Panc1 (cell line): ENCODE results near the gene PHPT1. TPM values are rescaled to one million over a fixed set of nuclear protein-coding genes. Genes with fewer than 3 reads are reported as not detected.

ENCODE experiments used
- ATAC-seq: fragments of 200-7000 bp; cut with Tn5 transposase; 2 replicates; pipeline ENCODE4 v1.9.1; 2020; ENCODE audit warnings: mild to moderate bottlenecking, moderate library complexity
- BruUV-seq: library from RNA; stranded (reverse); fragments of 400-500 nt; replicated peaks from 2 replicates; lab custom pipeline; 2021; lab: Mats Ljungman, UMichigan
- CTCF ChIA-PET: fragments of 300-600 bp; sonication (Branson Sonifier 250); formaldehyde crosslinking; loops from one replicate; lab custom pipeline; 2022; ENCODE audit warnings: antibody characterized with exemption; lab: Charles Lee
- POLR2A ChIA-PET: fragments of 300-600 bp; sonication (Branson Sonifier 250); formaldehyde crosslinking; loops from one replicate; lab custom pipeline; 2022; ENCODE audit warnings: antibody characterized with exemption; lab: Charles Lee
- DNase-seq: peaks from one replicate; pipeline ENCODE4 v3.0.0-alpha.2; 2010; ENCODE audit warnings: low read depth, low spot score
- H3K27ac ChIP-seq: 2 replicates; pipeline ENCODE4 v1.5.1; 2011; ENCODE audit warnings: mild to moderate bottlenecking, low read length, inconsistent platforms
- H3K27me3 ChIP-seq: fragments of 200-500 bp; sonication (Bioruptor generic); 2 replicates; pipeline ENCODE4 v1.6.0; 2014; ENCODE audit warnings: low read length, inconsistent platforms; ENCODE audit not compliant: control insufficient read depth, insufficient read depth
- H3K36me3 ChIP-seq: fragments of 200-500 bp; sonication (Bioruptor generic); 2 replicates; pipeline ENCODE4 v1.5.1; 2014; ENCODE audit warnings: inconsistent platforms, mild to moderate bottlenecking, low read length, moderate library complexity; ENCODE audit not compliant: control insufficient read depth, insufficient read depth
- H3K4me1 ChIP-seq: 2 replicates; pipeline ENCODE4 v1.5.1; 2011; ENCODE audit warnings: inconsistent platforms, mild to moderate bottlenecking, low read length, moderate library complexity; ENCODE audit not compliant: control insufficient read depth, insufficient read depth
- H3K4me3 ChIP-seq, 2 experiments: 2 replicates each; pipeline ENCODE4 v1.5.1; 2011 to 2012; ENCODE audit warnings: low read depth in 2 of 2, low read length in 2 of 2, mild to moderate bottlenecking in 2 of 2, inconsistent platforms in 1 of 2, moderate library complexity in 1 of 2
- H3K9me3 ChIP-seq: fragments of 200-500 bp; sonication (Bioruptor generic); 2 replicates; pipeline ENCODE4 v1.5.1; 2014; ENCODE audit warnings: low read depth, mild to moderate bottlenecking, inconsistent platforms, low read length, moderate library complexity; ENCODE audit not compliant: control insufficient read depth, insufficient read depth
- POLR2AphosphoS5 ChIP-seq: IDR thresholded peaks from 2 replicates; pipeline ENCODE4 v1.6.1; 2012; ENCODE audit warnings: mild to moderate bottlenecking, low read depth, low read length, moderate library complexity
- SIN3A ChIP-seq: IDR thresholded peaks from 2 replicates; pipeline ENCODE4 v1.6.1; 2012; ENCODE audit warnings: low read depth, mild to moderate bottlenecking, low read length, moderate library complexity, borderline replicate concordance; ENCODE audit not compliant: insufficient read depth
- TCF7L2 ChIP-seq: IDR thresholded peaks from 2 replicates; pipeline ENCODE4 v1.6.1; 2011; ENCODE audit warnings: mild to moderate bottlenecking, low read depth, low read length, inconsistent platforms
- in situ Hi-C: cut with HindIII; loops from 2 replicates; pipeline ENCODE4 v1.10.0; 2016; ENCODE audit warnings: low sequenced_read_pairs, low pct_unique_long_range_greater_than_20kb
- intact Hi-C: fragments of 100-400 bp; cut with micrococcal nuclease; formaldehyde crosslinking; loops from one replicate; pipeline ENCODE4 v1.10.0; 2022; ENCODE audit not compliant: unreplicated experiment
- total RNA-seq: library from RNA; stranded (reverse); gene quantifications from one replicate; pipeline ENCODE4 v1.2.1, GENCODE V29; 2021; ENCODE audit not compliant: unreplicated experiment
- TF ChIP-seq, protein P1 (sequence below), 2 experiments: IDR thresholded peaks; 2 replicates each; pipeline ENCODE4 v1.6.1; 2011 to 2012; ENCODE audit warnings: low read depth in 2 of 2, control low read depth in 1 of 2, low read length in 1 of 2, mild to moderate bottlenecking in 1 of 2, moderate library complexity in 1 of 2; ENCODE audit not compliant: insufficient read depth in 1 of 2
- TF ChIP-seq, protein P2 (sequence below): fragments of 450-650 bp; IDR thresholded peaks from 2 replicates; pipeline ENCODE4 v1.5.1; 2017; ENCODE audit warnings: mild to moderate bottlenecking

Gene PHPT1
- total RNA-seq, 1 experiment from 2014 or later: 204 TPM

DNA sequence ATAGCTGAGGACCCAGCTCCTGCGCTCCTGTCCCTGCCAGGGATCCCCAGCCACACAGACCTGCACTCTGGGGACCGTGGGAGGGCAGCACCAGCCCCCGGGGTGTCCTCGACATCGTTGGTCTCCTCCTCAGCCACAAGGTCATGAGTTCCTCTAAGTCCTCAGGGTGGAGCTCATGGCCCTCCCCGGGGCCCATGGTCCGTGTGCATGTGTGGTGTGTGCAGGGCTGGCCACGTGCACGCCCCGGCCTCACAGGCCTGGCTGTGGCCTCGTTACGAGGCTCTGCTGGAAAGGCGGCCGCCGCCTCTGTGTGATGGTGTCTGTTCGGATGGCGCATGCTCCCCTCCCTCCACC lies 23.0 kb upstream of the PHPT1 start:
- POLR2A ChIA-PET: no interaction called here
- no TSS peak for BruUV-seq
- TF ChIP-seq TCF7L2: no peak
- no peak for TF ChIP-seq SIN3A
- TF ChIP-seq POLR2AphosphoS5: no peak
- TF ChIP-seq, protein P1, sequence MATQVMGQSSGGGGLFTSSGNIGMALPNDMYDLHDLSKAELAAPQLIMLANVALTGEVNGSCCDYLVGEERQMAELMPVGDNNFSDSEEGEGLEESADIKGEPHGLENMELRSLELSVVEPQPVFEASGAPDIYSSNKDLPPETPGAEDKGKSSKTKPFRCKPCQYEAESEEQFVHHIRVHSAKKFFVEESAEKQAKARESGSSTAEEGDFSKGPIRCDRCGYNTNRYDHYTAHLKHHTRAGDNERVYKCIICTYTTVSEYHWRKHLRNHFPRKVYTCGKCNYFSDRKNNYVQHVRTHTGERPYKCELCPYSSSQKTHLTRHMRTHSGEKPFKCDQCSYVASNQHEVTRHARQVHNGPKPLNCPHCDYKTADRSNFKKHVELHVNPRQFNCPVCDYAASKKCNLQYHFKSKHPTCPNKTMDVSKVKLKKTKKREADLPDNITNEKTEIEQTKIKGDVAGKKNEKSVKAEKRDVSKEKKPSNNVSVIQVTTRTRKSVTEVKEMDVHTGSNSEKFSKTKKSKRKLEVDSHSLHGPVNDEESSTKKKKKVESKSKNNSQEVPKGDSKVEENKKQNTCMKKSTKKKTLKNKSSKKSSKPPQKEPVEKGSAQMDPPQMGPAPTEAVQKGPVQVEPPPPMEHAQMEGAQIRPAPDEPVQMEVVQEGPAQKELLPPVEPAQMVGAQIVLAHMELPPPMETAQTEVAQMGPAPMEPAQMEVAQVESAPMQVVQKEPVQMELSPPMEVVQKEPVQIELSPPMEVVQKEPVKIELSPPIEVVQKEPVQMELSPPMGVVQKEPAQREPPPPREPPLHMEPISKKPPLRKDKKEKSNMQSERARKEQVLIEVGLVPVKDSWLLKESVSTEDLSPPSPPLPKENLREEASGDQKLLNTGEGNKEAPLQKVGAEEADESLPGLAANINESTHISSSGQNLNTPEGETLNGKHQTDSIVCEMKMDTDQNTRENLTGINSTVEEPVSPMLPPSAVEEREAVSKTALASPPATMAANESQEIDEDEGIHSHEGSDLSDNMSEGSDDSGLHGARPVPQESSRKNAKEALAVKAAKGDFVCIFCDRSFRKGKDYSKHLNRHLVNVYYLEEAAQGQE (IDR thresholded peaks at IDR 0.05; ENCODE audit: insufficient read depth in 1 of 2, low read depth in 2 of 2, low read length in 1 of 2): no peak
- TF ChIP-seq, protein P2, sequence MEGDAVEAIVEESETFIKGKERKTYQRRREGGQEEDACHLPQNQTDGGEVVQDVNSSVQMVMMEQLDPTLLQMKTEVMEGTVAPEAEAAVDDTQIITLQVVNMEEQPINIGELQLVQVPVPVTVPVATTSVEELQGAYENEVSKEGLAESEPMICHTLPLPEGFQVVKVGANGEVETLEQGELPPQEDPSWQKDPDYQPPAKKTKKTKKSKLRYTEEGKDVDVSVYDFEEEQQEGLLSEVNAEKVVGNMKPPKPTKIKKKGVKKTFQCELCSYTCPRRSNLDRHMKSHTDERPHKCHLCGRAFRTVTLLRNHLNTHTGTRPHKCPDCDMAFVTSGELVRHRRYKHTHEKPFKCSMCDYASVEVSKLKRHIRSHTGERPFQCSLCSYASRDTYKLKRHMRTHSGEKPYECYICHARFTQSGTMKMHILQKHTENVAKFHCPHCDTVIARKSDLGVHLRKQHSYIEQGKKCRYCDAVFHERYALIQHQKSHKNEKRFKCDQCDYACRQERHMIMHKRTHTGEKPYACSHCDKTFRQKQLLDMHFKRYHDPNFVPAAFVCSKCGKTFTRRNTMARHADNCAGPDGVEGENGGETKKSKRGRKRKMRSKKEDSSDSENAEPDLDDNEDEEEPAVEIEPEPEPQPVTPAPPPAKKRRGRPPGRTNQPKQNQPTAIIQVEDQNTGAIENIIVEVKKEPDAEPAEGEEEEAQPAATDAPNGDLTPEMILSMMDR: no peak
- Histone ChIP-seq H3K27ac (no peak overlapping the region), H3K4me1 (no peaks in the 10 kb centered on the region), H3K9me3 (no peaks in the 10 kb centered on the region), H3K27me3 (no peaks in the 10 kb centered on the region), H3K36me3 (no peaks in the 10 kb centered on the region; the same call in 1 of the 2 replicates), H3K4me3 (no peak overlapping the region)
- in situ Hi-C loops: no loop called here
- CTCF ChIA-PET: no interaction called here
- ATAC-seq: no peak
- DNase-seq: no peak
- intact Hi-C loops: no loop called here

DNA sequence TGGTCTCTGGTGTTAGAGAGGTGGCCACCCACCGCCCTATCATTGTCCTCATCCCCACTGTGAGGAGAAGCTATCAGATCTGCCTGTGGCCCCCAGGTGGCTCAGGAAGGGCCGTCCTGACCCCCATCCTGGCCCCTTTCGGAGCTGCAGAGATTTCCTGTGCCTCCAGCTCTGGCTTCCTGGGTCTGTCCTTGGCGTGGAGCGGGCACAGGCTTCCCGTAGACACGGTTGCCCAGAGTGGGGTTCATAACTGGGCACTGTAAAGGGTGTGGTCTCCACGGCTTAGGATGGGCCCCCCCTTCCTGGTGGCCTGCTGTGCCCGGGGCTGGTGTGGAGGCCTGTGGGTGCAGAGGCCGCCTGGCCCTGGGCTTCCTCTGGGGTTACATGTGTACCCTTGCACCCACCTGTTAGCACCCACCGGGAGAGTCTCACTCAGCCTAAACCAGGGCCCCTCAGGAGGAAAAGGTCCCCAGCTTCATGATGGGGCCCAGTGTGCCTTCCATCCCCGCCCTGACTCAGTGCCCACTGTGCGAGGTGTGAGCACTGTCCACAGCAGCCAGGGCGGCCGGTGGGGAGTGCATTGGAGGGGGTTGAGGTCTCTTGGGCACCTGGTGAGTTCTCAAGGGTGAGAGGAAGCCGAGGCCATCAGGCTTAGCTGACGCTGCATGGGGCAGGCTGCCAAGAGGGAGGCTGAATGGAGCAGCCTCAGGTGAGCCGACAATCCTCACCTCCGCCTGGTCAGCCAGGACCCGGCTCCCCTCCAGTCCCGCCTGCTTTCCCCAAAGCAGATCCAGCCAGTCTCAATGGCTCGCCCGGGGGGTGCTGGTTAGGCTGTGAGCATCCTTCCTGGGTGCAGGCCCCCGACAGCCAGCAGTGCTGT lies 22.3 kb upstream of the PHPT1 start:
- intact Hi-C loops (no loop called here), in situ Hi-C loops (no loop called here)
- CTCF ChIA-PET: no interaction called here
- ATAC-seq (no peak), DNase-seq (no peak)
- H3K27ac ChIP-seq: no peak overlapping the region
- H3K9me3 ChIP-seq: no peaks in the 10 kb centered on the region
- no peaks in the 10 kb centered on the region for H3K27me3 ChIP-seq
- POLR2A ChIA-PET: no interaction called here
- TF ChIP-seq, protein P2: no peak
- TF ChIP-seq SIN3A (no peak), TCF7L2 (no peak), POLR2AphosphoS5 (no peak)
- TF ChIP-seq, protein P1 (IDR thresholded peaks at IDR 0.05; ENCODE audit: insufficient read depth in 1 of 2, low read depth in 2 of 2, low read length in 1 of 2): no peak
- no TSS peak for BruUV-seq
- no peaks in the 10 kb centered on the region for H3K4me1 ChIP-seq
- no peak overlapping the region for H3K4me3 ChIP-seq
- H3K36me3 ChIP-seq: no peaks in the 10 kb centered on the region; the same call in 1 of the 2 replicates
